ENCODE data around the gene ISCA2. TPM values are rescaled to one million over a fixed set of nuclear protein-coding genes. Genes with fewer than 3 reads are reported as not detected.

Gene ISCA2
- total RNA-seq, 1 donor from 2014 or later, result 26.9 TPM

DNA sequence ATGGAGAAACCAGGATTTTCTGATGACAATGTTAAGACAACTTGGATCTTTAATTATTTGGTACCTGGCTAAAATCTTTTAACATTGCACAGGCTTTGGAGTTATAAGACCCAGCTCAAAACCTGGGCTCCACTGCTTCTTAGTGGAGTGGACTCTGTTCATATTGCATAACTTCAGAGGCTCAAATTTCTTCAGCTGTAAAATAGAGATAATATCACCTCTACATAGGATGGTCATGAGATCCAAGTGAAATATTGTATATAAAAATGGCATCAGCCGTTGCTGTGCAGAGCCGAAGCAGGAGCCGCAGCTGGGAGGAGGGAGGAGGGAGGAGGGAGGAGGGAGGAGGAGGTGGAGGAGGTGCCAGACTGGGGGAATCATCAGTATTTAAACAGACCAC is 11.0 kb upstream of the ISCA2 start:
- intact Hi-C loops (cut with micrococcal nuclease), result no loop called here

DNA sequence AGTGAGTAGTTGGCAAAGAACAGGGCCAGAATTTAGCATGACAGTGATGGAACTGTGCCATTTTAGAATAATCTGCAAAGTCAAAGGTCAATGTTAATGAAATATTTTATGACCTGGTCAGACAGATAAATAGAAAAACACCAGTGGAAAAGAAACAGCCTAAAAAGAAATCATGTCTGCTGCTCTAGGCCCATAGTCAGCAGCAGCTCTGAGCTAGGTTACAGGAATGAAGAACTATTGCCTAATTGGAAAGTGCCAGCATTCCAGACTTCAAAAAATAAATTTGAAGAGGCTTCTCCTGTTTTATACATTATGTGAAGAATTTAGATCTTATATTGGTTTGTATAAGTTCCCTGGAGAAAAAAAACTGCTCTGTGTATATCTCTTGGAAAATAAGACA is 10.2 kb upstream of the ISCA2 start:
- intact Hi-C loops (cut with micrococcal nuclease), result no loop called here

DNA sequence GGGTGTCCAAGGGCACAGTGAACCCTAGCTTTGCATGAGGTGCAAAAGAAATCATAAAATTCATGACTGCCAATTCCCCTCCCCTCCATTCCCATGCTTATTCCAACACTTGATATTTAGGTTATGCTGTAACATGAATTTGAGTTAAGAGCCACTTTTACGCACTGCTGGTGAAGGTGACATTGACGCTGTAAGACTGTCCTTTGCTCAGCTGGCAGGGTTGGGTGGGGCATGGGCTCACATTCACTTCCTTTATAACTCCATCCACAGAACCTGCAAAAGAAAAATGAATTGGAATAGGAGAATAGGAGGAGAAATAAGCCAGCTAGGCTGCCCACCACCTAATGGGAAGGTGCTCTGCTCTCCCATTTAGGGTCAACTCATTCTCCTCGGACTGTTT is 7.4 kb upstream of the ISCA2 start:
- intact Hi-C loops (cut with micrococcal nuclease), result no loop called here

DNA sequence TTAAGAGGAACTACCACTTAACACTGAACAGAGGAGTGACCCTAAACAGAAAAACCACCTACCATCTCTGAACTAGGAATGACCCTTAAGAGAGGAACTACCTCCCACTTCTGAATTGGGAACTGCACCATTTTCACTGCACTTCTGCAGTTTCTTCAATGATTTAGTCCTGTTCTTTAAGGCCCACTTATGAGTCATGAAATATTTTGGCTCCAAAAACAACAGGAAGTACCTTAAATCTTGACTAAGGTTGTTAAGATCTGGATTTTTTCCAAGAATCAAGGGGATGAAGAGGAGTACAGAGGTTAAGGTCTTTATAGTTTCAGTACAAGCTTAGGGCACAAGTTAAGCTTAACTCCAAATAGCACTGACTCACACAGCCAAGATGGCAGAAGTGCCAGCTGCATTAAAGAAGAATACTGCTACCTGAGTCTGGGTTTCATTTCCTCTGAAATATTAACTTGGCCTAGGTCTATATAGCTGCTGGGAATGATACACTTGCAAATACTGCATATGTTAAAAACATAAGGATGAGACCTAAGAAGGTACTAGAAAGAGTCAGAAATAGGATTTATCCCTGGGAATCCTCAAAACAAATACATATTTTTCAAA is 4.7 kb upstream of the ISCA2 start:
- intact Hi-C loops (cut with micrococcal nuclease), result no loop called here

DNA sequence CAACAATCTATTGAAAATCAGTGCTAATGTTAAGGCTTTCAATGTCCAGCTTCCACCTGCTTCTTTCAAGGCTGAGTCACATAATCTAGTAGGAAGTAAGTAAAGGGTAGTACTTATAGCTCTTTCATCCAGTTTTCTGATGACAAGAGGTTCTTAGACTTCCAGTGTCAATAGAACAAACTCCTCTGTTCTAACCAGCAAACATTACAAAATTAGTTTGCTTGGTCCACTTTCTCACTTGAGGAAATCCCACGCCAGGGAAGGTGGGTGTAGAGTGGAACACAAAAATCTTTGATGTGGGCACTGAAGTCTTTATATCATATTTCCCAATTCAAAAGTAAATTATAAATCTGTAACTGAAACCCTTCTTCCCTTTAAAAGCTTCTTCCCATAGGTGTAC is 3.1 kb upstream of the ISCA2 start:
- intact Hi-C loops (cut with micrococcal nuclease), result no loop called here

DNA sequence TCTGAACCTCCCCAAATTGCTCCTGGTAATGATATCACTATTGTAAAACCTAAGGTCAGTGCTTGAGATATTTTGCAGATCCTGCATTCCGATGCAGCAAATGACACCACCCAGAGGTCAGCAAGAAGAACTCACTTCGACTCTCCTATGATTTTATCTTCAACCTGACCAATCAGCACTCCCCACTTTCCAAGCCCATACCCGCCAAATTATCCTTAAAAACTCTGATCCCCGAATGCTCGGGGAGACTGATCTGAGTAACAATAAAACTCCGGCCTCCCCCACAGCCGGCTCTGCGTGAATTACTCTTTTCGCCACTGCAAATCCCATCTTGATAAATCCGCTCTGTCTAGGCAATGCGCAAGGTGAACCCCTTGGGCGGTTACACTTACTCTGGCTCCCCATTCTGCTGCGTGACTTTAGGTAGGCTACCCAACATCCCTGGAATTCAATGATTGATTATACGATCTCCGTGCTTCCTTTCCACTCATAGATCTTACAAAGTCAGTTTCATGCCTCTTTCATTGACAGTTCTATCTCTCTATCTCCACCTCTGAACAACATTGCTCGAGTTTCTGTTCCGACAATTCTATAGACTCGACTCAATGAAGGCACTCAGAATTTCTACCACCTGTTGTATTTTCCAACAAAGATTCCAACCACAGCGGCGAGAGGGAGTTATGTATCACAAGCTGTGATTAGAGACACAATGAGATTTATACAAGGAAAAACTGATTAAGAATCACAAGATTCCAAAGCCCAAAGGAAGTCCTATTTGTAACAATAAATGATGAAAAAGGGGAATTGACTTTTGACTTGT is 1.4 kb upstream of the ISCA2 start:
- intact Hi-C loops (cut with micrococcal nuclease), result loop anchor here (1.0 to 2.0 kb wide), 3 partner anchors 91 to 473 kb away; partner anchors contain the start of genes AREL1, BBOF1, ENTPD5 and FCF1

DNA sequence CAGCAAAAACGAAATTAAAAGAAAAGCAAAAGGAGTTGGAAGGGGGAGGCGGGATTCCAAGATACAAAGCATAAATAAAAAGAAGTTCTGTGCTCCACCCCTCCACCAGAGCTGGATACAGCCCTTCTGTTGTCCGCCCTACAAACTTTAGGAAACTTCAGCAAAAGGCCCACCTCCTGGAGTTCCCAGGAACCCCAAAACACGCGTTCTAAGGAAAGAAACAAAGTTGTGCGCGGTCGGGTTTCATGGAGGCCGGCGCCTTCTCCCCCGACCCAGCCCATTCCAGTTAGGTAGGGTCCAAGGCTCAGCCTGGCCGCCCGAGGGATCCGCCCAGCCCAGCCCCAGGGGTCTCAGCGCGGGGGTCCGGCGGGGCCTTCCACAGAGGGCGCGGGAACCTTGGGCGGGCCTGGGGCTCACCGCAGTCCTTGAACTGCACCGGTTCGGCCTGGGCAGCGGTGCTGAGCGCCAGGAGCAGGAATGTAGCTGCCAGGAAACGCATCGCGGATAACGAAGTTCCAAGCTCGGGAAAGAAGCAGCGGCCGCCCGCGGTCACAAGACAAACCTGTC is 706 bp upstream of the ISCA2 start, which contains the start of gene NPC2:
NPC2 (minus strand) TSS at position 530 of the 567 bp plus-strand sequence; CDS start at position 499, 31 bp downstream.
- intact Hi-C loops (cut with micrococcal nuclease), result loop anchor here (1.0 to 2.0 kb wide), 7 partner anchors 92 to 509 kb away; partner anchors contain the start of genes ALDH6A1, AREL1, BBOF1 and EIF2B2

DNA sequence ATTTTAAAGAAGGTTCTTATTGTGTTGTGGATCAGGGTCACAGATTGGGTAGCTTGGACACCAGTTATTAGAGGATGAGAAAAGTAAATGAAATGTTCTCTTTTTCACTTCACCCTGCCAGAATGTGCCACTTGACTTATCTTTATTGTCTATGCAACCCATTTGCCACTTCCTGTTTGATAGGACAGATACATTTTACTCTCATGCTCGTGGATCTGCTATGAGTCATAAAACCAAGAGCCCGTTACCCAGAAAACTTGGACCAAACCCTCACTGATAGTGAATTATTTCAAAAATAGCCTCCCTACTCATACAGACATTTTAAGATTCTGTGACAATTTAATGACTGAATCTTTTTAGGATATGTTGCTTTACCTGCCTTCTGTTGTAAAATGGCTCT is 1.8 kb downstream of the ISCA2 start:
- intact Hi-C loops (cut with micrococcal nuclease), result no loop called here

DNA sequence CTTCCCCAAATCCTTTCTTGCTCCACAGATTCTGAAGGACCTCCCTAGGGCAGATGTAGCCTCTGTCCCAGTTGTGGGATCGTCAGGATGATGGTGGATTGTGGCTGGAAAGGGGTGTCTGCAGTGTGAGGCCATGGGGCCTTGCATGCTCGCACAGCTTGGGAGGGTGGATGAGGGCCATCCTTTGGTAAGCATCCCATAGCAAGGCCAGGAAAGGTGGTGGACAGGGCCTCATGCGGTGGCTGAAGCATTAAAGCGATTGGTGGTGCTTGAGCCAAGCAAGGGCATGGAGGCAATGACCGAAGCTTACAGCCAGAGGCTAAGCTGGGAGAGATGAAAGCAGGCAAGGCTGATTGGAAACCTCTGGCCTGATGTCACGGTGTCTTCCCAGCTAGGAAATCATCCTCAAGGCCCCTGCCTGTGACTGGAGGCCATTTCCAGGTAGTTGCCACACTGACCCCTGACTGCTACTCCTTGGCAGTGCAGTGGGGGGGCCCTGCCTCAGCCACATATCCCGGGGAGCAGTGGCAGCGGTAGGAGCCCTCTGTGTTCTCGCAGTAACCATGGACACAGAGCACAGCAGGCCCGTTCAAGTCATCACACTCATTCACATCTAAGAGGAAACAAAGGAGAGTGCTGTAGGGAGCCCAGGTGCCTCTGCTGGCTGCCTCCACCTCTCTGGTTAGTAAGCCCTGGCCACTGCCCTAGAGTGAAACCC is 7.0 kb downstream of the ISCA2 start:
- intact Hi-C loops (cut with micrococcal nuclease), result no loop called here

DNA sequence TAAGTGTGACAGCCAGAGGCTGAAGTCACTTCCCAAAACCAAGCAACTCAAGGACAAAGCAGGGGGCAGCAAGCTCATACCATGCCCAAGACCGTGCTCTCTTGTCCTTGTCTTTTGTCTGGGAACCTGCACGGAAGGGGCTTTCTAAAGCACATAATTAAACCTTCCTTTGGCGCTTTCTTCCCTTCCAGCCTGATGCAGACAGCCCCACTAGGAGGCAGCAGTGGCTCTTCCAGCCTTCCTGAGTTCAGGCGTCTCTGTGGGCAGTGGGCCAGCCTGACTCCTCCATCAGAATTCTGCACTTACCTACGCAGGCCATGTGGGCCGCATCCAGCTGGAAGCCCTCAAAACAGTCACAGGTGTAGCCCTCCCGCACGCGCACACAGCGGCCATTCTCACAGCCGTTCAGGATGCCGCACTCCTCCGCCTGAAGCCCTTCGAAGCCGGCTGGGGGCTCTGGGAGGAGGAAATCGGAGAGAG is 7.6 kb downstream of the ISCA2 start:
- intact Hi-C loops (cut with micrococcal nuclease), result no loop called here

DNA sequence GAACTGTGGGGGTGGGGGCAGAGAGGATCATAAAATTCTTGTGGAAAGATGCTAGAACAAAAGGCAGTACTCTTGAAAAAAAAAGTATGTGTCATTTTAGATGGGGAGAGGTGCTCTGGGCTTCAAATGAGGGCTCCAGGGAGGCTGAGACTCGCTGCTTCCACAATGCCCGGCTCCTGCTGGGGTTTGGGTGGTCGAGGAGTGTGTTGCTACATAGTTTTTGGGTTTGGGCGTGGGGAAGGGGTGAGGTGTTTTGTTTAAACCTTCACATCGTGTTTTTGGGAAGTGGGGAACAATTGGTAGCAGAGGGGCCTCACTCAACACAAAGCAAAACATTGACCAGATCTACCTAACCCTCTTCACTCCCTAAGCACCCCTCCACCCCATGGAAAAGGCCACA is 8.1 kb downstream of the ISCA2 start:
- intact Hi-C loops (cut with micrococcal nuclease), result no loop called here

DNA sequence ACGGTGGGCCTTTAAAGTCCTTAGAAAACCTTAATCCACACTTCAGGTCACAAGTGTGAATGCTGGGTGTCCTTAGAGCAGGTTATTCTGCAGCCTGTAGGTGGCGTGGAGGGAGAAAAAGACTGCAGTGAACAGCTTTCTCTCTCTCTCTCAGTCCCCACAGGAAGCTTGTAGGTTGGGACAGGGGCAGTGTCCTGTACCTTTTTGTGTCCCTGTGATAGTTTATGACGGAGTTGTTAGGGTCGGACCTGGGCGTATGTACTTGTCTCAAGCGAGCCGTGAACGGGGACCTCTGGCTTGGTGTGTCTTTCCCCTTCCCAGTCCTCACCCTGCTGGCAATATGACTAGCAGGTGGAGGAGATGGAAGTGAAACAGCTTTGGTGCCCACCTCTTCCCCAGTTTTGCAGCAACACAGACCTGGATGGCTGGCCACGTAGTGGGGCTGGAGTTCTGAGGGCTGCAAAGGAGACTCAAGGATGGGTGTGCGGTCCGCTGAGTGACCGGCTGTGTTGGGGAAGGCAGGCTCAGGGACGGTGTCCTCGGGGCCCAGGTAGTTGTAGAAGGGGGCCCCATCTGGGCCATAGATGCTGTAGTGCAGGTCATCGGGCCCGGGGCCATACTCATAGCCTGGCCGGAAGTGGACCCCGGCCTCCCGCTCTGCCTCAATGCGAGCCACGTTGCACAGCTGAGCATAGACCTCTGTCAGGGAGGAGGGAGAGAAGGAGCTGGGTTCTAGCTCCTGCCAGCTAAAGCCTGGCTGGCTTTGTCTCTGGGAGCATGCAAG is 8.9 kb downstream of the ISCA2 start:
- intact Hi-C loops (cut with micrococcal nuclease), result no loop called here

DNA sequence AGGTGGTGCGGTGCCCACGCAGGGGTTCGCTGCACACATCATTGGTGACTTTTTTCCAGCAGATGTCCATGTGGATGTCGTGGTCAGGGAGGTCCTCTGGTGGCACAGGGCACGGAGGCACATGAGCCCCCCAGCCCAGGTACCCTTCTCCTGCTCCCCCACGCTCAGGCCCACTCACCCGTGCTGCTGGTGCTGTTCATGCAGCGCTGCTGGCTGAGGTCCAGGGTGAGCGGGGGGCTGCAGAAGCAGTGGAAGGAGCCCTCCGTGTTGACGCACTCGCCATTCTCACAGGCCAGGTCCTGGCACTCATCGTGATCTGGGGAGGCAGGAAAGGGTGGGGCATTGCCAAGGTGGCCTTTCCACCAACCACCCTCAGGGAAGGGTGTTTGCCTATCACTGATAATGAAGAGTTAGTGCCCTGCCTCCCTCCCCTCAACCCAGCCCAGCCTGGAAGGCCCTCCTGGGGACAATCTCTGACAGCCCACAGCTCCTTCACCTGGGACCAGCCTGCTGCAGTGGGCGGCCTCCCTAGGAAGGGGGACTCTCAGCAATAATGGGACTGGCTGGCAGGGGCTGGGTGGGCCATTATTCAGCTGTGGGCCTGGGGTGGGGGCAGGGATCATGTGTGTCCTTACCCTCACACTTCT is 9.8 kb downstream of the ISCA2 start:
- intact Hi-C loops (cut with micrococcal nuclease), result no loop called here

DNA sequence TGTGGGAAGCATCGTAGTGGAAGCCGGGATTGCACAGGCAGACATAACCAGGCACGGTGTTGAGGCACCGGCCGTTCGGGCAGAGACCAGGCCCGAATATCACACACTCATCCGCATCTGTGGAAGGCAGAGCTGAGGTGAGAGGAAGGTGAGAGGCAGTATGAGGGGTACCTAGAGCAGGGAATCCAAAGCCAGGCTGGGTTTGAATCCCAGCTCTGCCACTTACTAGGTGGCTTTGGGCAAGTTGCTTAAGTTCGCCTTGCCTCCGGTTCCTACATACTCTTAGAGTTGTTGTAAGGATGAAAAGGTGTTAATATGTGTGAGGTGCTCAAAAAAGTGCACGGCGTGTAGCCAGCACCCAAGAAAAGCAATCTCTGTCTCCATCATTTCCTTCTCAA is 10.4 kb downstream of the ISCA2 start:
- intact Hi-C loops (cut with micrococcal nuclease), result no loop called here

DNA sequence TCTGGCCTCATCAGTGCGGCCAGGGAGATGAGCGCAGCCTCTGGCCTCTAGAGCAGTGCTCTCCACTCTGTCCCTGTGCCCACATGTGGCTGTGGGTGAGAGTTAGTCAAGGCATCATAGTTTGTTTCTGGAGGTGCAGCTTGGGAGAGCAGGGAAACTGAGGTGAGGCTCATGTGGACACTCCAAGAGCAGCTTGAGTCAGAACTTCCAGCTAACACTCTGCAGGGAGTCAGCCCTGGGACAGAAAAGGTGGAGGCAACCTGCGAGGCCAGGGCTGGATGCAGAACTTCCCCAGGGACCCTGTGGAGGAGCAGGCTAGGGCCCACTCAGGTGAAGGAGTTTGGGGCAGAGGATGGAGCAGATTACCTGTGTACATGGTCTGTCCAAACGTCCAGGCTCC is 10.8 kb downstream of the ISCA2 start:
- intact Hi-C loops (cut with micrococcal nuclease), result no loop called here

DNA sequence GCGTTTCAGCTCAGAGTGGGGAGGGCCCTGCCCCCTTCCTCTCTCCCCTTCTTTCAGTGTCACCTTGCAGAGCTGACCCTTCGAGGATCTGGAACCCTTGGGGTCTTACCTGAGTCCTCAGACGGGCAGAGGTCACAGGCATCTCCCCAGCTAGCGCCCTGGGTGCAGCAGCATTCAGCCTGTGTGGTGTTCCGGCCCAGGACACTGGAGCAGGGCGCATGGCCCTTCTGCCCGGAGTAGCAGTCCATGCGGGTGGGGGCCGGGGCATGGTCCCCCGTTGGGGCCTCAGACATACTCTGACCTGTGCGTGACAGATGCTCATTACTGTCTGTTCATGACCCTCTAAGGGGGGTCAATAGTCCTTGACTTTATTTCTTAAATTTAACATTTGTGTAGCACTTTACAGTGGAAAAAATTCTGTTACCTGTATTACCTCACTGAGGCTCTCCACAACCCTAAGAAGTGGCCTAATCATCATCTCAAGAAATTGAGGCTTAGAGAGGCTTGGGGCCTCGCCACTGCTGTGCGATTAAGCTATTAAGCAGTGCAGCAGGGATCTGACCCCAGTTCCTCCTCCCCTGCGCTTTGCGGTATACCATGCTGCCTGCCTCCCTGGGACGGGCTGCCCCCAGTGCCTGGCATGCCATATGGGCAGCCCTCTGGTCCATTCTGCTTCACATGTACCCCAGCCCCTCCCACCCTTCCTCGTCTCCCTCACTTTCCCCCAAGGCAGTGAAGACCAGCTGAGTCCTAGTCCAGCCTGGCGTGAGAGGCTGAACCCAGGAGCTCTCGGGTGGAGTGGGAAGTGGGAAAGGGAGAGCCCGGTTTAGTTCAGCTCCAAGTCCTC is 11.5 kb downstream of the ISCA2 start:
- intact Hi-C loops (cut with micrococcal nuclease), result no loop called here

DNA sequence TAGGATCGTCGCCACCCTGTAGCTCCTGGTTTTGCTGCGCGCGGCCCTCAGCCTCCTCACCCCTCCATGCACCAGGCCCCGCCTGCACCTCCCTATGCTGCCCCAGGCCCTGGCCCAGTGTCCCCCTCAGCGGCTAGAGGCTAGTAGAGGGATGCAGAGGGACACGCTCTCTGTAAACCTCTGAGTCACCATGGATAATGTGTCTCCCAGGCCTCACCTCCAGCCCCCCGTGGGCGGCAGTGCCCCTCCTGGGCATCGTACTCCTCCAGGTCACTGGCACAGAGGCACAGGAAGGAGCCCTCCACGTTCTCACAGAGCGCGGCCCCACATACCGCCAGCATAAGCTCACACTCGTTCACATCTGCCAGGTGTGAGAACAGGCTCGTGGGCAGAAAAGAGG is 12.3 kb downstream of the ISCA2 start:
- intact Hi-C loops (cut with micrococcal nuclease), result no loop called here

DNA sequence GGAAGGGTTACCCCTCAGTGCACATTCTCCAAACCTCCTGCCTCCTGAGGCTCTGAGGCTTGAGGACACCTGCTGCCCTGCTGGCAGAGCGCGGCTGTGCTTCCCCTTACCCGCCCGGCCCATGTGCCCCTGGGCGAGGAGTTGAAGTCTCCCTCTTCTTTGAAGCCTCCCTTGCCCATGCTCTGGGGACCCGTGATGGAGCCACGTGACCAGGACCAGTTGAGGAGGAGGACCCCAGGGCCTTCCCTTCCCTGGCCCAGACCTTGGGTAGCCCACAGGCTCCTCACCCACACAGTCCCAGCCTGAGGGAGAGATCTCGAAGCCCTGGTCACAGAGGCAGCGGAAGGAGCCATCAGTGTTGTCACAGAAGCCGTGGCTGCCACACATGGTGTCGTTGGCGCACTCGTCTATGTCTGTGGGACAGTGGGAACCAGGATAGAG is 12.9 kb downstream of the ISCA2 start:
- intact Hi-C loops (cut with micrococcal nuclease), result no loop called here

DNA sequence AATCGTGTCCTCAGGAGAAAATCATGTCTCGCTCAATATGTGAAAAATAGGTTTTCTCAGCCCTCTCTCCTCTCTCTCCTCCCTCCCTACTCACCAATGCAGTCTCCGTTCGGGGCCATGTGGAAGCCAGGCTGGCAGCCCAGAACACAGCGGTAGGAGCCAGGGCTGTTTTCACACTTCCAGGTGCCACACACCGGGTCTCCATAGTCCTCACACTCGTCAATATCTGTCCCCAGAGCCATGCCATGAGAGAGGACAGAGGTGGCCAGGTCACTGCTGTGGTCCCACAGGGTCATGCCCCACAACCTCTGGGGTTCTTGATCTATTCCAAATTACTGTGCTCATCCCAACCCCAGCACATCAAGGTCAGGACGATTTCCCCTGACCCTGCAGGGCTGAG is 13.5 kb downstream of the ISCA2 start:
- intact Hi-C loops (cut with micrococcal nuclease), result no loop called here

Data from T-helper 2 cell treated with Interferon-gamma antibody and Interleukin-4, amounts not matched to agents 100 ng/mL and 5 ng/mL, for 36 hours (primary cell).